HG02678 (cell line): ENCODE data around the gene GALE.
A peak's percentile ranks its signal among the peaks of the same experiment; 100 is the strongest.
"Not testable (repeated sequence)": the region's sequence is repeated elsewhere in the genome, so short reads cannot be mapped to it uniquely, and the experiment has no call there.

Source experiments
- ATAC-seq: cut with Tn5 transposase; IDR thresholded peaks from one replicate; pipeline ENCODE4 v1.9.1; 2021; ENCODE audit warnings: mild to moderate bottlenecking, moderate library complexity; ENCODE audit not compliant: unreplicated experiment

Gene GALE

DNA sequence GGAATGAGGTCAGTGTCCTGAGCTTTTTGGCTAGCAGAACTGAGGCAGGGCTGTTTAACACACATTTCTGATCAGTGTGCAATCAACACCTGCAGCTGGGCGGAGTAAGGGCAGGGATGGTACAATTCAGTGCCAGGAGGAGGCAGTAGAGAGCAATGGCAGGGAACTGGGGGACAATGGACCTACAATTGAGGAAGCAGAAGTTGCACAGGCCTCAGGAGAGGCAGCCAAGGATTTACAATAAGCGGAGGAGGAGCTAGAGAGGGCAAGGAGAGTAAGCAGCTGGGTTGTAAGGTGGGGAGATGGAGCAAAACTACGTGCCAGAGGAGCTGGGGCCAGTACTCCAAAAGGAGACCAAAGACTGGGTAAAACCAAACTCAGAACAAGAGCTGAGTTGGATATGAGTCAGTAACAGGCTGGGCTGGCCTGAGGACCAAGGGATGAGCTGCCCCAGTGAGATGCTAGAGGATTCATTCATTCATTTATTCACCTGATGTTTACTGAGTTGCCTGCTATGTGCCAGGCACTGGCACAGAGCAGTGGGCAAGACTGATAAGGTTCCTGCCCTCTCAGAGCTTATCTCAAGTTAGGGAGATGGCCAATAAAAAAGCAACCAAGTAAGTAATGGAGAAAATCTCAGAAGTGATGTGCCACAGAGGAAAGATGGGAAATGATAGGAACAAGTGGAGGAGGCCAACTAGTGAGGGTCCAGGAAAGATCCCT lies 10.4 kb upstream of the GALE start:
- ATAC-seq = no peak

DNA sequence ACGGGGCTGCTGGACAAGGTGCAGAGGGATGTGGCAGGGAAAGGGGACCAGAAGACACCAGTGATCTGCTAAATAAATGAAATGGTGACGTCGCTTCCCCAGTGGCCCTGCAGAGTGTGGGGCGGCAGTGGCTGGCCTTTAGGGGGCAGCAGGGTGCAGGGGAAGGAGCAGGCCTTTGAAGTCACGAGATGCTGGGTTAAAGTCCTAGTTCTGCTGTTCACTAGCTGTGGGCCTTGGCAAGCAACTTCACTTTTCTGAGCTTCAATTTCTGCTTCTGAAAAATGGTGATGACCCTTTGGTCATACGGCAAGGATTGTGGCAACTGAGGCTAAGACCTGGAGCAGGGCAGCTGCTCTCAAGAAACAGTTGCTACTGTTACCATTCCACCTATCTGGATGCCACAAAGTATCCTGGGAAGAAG lies 9.2 kb upstream of the GALE start:
- ATAC-seq = peak; percentile 64

GRCh38 chr1:23807453-23807852 lies 6.9 kb upstream of the GALE start:
- no peak for ATAC-seq

- ATAC-seq = no peak
Observed at GRCh38 chr1:23806280-23806679, 5.7 kb upstream of the GALE start.

GRCh38 chr1:23805025-23805424 lies 4.5 kb upstream of the GALE start:
- ATAC-seq = no peak

DNA sequence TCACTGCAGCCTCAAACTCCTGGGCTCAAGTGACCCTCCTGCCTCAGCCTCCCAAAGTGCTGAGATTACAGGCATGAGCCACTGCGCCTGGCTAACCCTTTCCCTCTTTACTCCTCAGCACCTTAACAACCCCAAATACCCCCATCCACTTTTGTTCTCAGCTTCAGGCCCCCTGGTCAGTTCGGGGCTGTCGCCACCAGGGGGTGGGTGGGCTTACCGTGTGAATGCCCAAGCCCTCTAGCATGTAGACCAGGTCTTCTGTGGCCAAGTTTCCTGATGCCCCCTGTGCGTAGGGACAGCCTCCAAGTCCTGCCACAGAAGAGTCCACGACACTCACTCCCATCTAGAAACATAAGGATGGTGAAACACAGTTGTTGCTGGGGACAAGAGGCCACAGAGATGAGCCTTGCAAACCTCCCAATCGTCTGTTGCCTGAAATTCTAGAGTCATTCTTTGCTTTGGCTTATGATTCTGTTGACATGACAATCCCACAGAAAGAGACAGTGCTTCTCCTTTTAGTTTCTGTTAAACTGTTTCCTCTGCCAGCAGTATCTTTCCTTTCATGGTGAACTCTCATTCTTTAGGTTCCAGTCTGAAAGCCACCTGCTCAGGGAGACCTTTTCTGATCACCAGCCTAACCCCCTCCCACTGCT lies 3.8 kb upstream of the GALE start:
- ATAC-seq = no peak

DNA sequence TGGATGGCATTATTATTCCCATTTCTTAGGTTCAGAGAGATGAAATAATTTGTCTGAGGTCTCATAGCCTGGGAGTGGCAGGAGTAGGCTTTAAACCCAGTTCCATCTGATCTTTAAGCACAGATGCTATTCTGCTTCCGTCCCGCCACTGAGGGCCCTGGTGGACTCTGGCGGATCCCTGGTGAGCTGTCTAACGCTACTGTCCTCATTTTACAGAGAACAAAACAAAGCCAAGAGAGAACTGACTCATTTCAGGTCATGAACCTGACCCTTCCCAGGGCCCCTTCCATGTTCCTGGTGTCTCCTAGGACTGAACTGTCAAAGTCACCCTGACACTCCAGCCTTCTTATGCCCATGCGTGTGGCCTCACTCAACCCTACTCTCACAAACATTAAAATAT lies 3.1 kb upstream of the GALE start:
- no peak for ATAC-seq

- ATAC-seq = not testable (repeated sequence)
Observed at GRCh38 chr1:23802809-23803342, 2.3 kb upstream of the GALE start.

DNA sequence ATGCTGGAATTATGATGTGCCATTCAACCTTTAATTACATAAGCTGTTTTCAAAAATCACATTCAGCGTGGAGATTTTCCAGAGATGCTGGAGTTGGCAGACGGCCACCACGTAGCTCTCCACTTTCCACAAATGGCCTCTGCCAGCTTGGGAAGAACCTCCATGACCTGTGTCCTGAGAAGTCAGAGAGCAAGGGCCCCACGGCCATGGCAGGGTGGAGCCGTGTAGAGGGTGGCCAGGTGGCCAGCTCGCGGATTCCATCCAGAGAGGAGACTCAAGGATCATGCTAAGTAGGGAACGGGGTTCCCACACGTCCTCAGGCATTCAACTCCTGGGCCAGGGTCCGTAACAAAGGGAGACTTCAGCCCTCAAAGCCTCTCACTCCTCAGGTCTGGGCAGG lies 1.3 kb upstream of the GALE start:
- no peak for ATAC-seq

- ATAC-seq = no peak
Observed at GRCh38 chr1:23801338-23801748, 789 bp upstream of the GALE start.

GRCh38 chr1:23799570-23800399 lies 769 bp downstream of the GALE start:
- peak; percentile 1 for ATAC-seq

- no peak for ATAC-seq
Observed at GRCh38 chr1:23799255-23799569, 1.3 kb downstream of the GALE start.

DNA sequence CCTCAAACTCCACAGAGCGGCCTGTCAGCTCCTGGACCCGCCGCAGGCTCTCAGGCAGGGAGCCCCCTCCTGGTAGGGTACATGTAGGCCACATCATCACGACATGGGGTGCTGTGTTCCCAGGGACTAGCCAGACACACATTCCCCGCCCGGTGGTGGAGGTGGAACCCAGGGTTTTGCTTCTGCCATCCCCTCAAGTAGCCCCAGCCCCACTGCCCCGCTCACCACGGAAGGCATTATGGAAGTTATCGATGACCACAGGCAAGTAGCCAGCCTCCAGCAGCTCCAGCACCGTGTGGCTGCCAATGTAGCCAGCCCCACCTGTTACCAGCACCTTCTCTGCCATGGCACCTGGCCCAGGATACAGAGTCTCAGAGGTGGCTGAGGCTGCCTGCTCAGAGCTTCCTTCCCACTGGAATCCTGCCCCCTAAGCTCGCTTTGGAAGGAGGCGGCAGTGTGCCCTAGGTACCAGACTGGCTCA lies 1.9 kb downstream of the GALE start:
- no peak for ATAC-seq

DNA sequence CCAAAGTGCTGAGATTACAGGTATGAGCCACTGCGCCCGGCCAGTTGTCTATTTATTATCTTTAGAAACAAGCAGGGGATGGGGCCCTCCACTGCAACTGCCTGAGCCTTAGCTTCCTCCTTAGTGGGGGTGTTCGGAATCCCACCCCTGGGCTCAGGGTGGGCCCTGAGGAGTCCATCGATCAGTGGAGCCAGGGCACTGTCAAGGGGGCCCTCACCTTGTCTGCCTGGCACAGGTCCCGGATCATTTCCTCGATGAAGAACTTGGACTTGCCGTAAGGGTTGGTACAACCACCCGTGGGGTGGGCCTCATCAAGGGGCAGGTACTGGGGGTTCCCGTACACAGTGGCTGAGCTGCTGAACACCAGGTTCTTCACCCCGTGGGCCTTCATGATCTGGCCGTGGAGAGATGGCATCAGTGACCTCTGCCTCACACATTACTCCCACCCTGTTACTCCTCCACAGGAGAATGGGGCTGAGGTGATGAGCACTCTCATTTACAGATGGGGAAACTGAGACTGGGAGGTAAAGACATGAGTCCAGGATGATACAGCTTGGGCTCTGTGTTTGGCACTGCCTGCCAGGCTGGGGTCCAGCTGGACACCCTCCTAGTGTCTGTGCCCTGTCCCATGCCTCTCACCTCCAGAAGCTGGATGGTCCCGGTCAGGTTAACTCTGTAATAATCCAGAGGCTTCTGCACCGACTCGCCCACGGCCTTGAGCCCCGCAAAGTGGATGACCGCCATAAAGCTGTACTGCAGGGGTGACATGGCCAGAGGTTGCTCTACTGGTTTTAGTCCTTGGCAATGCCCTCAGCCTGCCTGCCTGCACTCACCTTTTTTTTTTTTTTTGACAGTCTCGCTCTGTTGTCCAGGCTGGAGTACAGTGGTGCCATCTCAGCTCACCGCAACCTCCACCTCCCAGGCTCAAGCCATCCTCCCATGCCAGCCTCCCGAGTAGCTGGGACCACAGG lies 2.8 kb downstream of the GALE start:
- no peak for ATAC-seq

- no peak for ATAC-seq
Observed at GRCh38 chr1:23796466-23797271, 3.9 kb downstream of the GALE start.

DNA sequence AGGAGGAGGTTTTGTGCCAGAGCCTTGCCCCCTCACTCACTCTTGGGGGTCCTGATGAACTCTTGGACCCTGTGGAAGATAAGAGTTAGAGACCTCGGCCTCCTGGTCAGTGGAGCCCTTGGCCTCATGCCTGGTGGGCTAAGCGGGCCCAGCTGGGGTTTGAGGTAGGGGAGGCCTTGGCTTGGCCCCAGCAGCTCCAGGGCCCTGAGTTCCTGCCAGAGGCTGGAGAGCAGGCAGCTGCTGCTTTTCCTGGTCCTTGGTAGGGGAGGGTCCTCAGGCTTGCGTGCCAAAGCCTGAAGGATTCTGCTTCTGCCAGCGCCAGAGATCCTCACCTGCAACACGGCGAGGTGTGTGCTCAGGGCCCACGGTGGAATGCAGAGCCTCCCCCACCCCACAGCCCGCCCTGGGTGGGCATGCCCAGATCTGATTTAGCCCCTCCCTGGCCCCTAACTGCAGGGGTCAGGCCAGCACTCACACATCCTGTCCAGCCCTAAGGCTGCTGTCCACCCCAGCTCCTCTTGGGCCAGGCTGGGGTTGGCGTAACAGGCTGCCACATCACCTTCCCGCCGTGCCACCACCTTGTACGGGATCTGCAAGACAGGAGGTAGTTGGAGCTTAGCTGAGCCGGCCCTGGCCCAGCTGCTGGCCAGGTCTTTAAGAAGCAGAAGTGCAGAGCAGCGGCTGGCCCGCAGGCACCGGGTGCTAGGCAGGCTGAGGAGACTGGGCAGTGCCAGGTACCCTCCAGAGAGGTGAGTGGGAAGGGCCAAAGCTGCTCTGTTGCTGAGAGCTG lies 4.7 kb downstream of the GALE start:
- ATAC-seq = no peak

GRCh38 chr1:23794732-23795182 lies 5.8 kb downstream of the GALE start:
- ATAC-seq = not testable (repeated sequence)

DNA sequence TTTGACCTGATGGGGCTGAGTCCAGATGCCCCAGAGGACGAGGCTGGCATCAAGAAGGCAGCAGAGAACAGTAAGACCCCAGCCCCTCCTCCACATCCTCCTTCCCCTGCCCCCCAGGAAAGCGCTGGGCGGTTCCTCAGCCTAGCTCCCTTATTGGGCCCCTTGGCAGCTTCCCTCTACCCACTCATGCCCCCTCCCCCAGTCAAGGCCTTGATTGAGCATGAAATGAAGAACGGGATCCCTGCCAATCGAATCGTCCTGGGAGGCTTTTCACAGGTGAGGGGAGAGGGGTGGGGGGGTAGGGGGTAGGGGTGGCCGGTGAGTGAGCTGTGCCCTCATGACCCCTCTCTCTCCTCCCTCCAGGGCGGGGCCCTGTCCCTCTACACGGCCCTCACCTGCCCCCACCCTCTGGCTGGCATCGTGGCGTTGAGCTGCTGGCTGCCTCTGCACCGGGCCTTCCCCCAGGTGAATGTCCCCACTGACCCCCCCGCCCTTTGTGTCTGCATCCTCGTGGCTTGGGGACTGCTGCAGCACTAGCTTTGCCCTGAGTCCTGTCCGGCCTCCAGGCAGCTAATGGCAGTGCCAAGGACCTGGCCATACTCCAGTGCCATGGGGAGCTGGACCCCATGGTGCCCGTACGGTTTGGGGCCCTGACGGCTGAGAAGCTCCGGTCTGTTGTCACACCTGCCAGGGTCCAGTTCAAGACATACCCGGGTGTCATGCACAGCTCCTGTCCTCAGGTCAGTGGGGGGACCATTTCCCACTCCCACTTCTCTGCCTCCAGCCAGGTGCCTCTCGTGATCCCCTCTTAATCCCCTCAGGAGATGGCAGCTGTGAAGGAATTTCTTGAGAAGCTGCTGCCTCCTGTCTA lies 6.5 kb downstream of the GALE start:
- ATAC-seq = no peak
